Suprapubic skin (tissue), 4 donors: ENCODE measurements around the gene PRTFDC1. TPM values are rescaled to one million over a fixed set of nuclear protein-coding genes. Genes with fewer than 3 reads are reported as not detected.

ENCODE experiments used
- DNase-seq, 2 donors: peaks; one replicate each; pipeline ENCODE4 v3.0.0-alpha.2; 2019; ENCODE audit warnings: low spot score in 2 of 2
- H3K27ac ChIP-seq: fragments of 200-600 bp; sonication (generic); one replicate; pipeline ENCODE4 v1.5.1; 2019
- H3K27me3 ChIP-seq: fragments of 200-600 bp; sonication (generic); one replicate; pipeline ENCODE4 v1.5.1; 2019
- H3K36me3 ChIP-seq: fragments of 200-600 bp; sonication (generic); one replicate; pipeline ENCODE4 v1.5.1; 2019
- H3K4me1 ChIP-seq: fragments of 200-600 bp; sonication (generic); one replicate; pipeline ENCODE4 v1.5.1; 2019
- H3K4me3 ChIP-seq: fragments of 200-600 bp; sonication (generic); one replicate; pipeline ENCODE4 v1.5.1; 2019; ENCODE audit warnings: mild to moderate bottlenecking
- H3K9me3 ChIP-seq: fragments of 200-600 bp; sonication (generic); one replicate; pipeline ENCODE4 v1.5.1; 2019
- EP300 ChIP-seq: sonication (generic); formaldehyde crosslinking; IDR thresholded peaks from one replicate; pipeline ENCODE4 v1.6.1; 2017; ENCODE audit warnings: antibody characterized with exemption
- POLR2A ChIP-seq, 2 donors: fragments of 450-650 bp; IDR thresholded peaks; one replicate each; pipeline ENCODE4 v1.6.1; 2017; ENCODE audit warnings: antibody characterized with exemption in 2 of 2, mild to moderate bottlenecking in 2 of 2, moderate library complexity in 2 of 2
- POLR2AphosphoS5 ChIP-seq, 3 donors: sonication (generic); formaldehyde crosslinking; IDR thresholded peaks; one replicate each; pipeline ENCODE4 v1.6.1; 2017; ENCODE audit warnings: antibody characterized with exemption in 3 of 3
- WGBS: methylation state at CpG from one replicate; pipeline ENCODE4 v1.1.5; 2018; 5-methylcytosine and 5-hydroxymethylcytosine counted together
- total RNA-seq, 4 donors: library from RNA; depleted of rRNA; stranded (reverse); fragments of >200 nt; gene quantifications; one replicate each; pipeline ENCODE4 v1.1.0, GENCODE V29; 2016
- TF ChIP-seq, protein P1 (sequence below), 2 donors: fragments of 200-600 bp in 1 of 2; fragments of 450-650 bp in 1 of 2; sonication (generic) in 1 of 2; IDR thresholded peaks; one replicate each; pipeline ENCODE4 v1.5.1; 2016 to 2019; ENCODE audit warnings: antibody characterized with exemption in 2 of 2, mild to moderate bottlenecking in 1 of 2, moderate library complexity in 1 of 2

The PRTFDC1 gene
- total RNA-seq, 4 donors from 2014 or later = 0.40 to 0.76 (median 0.69) TPM

DNA sequence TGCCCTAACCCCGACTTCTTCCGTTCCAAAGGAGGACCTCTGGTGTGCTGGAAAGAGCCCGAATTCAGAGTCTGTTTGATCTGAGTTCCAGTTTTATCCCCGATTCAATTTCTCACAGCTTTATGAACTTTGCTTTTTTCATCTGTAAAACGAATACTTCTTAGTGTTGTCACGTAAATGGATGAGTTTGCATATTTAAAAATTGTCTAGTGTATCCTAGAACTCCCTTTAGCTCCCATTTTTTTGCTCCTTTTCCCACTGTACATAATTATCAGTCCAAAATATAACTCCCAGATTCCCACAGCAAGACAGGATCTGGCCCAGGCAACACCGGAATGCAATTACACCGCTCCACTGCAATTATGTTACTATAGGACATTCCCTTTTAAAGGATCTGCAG is 148.0 kb downstream of the PRTFDC1 start:
- H3K9me3 ChIP-seq = no peaks in the 10 kb centered on the region
- H3K27me3 ChIP-seq = no peaks in the 10 kb centered on the region
- TF ChIP-seq, protein P1, sequence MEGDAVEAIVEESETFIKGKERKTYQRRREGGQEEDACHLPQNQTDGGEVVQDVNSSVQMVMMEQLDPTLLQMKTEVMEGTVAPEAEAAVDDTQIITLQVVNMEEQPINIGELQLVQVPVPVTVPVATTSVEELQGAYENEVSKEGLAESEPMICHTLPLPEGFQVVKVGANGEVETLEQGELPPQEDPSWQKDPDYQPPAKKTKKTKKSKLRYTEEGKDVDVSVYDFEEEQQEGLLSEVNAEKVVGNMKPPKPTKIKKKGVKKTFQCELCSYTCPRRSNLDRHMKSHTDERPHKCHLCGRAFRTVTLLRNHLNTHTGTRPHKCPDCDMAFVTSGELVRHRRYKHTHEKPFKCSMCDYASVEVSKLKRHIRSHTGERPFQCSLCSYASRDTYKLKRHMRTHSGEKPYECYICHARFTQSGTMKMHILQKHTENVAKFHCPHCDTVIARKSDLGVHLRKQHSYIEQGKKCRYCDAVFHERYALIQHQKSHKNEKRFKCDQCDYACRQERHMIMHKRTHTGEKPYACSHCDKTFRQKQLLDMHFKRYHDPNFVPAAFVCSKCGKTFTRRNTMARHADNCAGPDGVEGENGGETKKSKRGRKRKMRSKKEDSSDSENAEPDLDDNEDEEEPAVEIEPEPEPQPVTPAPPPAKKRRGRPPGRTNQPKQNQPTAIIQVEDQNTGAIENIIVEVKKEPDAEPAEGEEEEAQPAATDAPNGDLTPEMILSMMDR (IDR thresholded peaks at IDR 0.05) = no peak
- TF ChIP-seq EP300 (no peak), POLR2A (IDR thresholded peaks at IDR 0.05) (no peak)
- no peak overlapping the region for H3K4me3 ChIP-seq
- no peaks in the 10 kb centered on the region for H3K36me3 ChIP-seq
- WGBS = 95% methylated on average over 8 of the region's 8 CpGs
- no peak for DNase-seq
- no peak overlapping the region for H3K27ac ChIP-seq
- no peaks in the 10 kb centered on the region for H3K4me1 ChIP-seq

DNA sequence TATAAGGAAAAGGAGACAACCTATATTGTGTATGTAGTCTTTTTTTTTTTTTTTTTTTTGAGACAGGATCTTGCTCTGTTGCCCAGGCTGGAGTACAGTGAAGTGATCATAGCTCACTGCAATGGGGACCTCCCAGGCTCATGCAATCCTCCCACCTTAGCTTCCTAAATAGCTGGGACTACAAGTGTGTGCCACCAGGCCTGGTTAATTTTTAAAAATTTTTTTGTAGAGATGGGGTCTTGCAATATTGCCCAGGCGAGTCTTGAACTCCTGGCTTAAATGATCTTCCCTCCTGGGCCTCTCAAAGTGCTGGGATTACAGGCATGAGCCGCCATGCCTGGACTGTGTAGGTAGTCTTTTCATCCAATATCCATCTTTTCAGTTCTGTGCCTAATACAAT is 150.0 kb downstream of the PRTFDC1 start:
- Histone ChIP-seq H3K9me3 (no peaks in the 10 kb centered on the region), H3K27ac (no peak overlapping the region), H3K36me3 (no peaks in the 10 kb centered on the region), H3K4me3 (no peak overlapping the region), H3K27me3 (no peaks in the 10 kb centered on the region), H3K4me1 (no peaks in the 10 kb centered on the region)
- no peak for DNase-seq
- 98% methylated on average over 2 of the region's 2 CpGs for WGBS
- TF ChIP-seq POLR2AphosphoS5 (IDR thresholded peaks at IDR 0.05) (no peak), POLR2A (IDR thresholded peaks at IDR 0.05) (no peak), EP300 (no peak)
- TF ChIP-seq, protein P1 (IDR thresholded peaks at IDR 0.05) = no peak

DNA sequence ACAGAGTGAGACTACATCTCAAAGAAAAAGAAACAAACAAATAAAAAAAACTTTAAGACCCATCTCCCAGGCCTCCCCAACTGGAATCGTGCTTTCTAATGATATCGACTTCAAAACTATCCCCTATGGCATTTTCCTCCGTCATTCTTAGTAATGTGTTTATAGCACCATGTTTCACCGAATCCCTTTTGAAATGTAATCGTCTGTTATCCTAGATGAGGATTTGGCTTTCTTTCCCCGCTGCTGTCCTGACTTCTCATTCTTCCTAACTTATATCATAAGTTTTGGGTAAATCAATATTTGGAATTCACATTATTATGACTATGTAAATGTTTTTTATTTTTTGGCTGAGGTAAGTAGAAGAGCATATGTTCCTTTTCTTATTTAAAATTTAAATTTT is 151.5 kb downstream of the PRTFDC1 start:
- TF ChIP-seq, protein P1 (IDR thresholded peaks at IDR 0.05) = no peak
- TF ChIP-seq POLR2A (IDR thresholded peaks at IDR 0.05) (no peak), POLR2AphosphoS5 (IDR thresholded peaks at IDR 0.05) (no peak), EP300 (no peak)
- no peak overlapping the region for H3K4me3 ChIP-seq

More for the DNA sequence above, 151.5 kb downstream of the PRTFDC1 start:
- no peak for DNase-seq
- Histone ChIP-seq H3K27ac (no peak overlapping the region), H3K4me1 (no peaks in the 10 kb centered on the region), H3K9me3 (no peaks in the 10 kb centered on the region), H3K27me3 (no peaks in the 10 kb centered on the region), H3K36me3 (no peaks in the 10 kb centered on the region)
- WGBS = 86% methylated on average over 6 of the region's 6 CpGs

Other genes starting within 250 kb of the PRTFDC1 start
- 10 to 100 TPM; 25.9 to 43.4 (median 34.3) TPM for gene ARHGAP21, start 228.7 kb downstream of the PRTFDC1 start, total RNA-seq
- gene ENKUR, start 63.6 kb upstream of the PRTFDC1 start, total RNA-seq = not detected
- 1 to 10 TPM; 1.1 to 2.2 (median 2.0) TPM for gene THNSL1, start 64.0 kb upstream of the PRTFDC1 start, total RNA-seq
- gene GPR158, start 222.4 kb upstream of the PRTFDC1 start, total RNA-seq = under 1 TPM in 1 of 4 donors, not detected in 3; 0.18 TPM